Activated CD8-positive, alpha-beta memory T cell treated with anti-CD3 and anti-CD28 coated beads for 48 hours (primary cell): Measurements from ENCODE around the gene RUNX1.

Experiments
- DNase-seq, 3 experiments: peaks; one replicate each; pipeline ENCODE4 v3.0.0-alpha.2; 2020; ENCODE audit warnings: low read depth in 2 of 3, low spot score in 2 of 3

RUNX1 gene

DNA sequence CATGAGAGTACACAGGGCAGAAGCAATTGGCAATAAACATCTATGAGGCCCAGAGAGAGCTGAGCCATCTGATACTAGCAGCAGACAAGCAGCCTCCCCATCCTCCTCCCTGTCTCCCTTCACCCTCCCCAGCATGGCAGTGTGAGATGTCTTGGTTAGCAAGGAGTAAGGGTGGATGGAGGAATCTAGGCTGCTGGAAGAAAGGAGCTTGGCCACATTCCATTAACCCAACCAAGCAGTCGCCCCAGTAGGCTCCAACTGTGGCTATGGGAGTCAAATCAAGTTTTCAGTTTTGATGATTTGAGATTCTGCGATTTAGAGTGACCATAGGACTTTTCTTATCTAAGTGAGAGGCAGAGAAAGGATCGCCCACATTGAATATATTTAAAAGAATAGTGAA lies 12.9 kb upstream of the RUNX1 start:
- DNase-seq = no peak

DNA sequence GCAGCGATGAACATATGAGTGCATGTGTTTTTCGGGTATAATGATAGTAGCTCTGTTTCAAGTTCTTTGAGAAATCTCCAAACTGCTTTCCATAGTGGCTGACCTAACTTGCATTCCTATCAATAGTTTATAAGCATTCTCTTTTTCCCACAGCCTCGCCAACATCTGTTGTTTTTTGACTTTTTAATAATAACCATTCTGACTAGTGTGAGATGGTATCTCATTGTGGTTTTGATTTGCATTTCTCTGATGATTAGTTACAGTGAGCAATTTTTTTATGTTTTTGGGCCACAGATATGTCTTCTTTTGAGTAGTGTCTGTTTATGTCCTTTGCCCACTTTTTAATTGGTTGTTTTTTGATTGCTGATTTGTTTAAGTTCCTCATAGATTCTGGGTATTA lies 10.6 kb upstream of the RUNX1 start:
- DNase-seq = no peak

DNA sequence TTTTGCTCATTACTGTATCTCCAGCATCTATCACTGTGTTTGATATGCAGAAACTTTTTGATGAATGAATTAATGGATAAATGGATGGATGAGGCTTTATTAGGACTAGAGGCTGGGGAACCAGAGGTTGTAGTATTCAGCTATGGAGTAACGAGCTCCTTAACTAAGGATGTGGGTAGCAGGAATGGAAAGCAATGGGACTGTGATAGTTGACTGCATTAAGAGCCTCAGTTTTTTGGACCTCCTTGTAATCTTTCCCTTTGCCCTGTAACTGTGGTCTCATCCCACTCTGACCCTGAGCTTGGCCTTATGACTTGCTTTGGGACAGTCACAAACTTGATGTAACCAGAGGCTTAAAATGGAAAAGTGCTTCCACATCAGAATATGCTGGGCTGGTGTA lies 9.0 kb upstream of the RUNX1 start:
- no peak for DNase-seq

DNA sequence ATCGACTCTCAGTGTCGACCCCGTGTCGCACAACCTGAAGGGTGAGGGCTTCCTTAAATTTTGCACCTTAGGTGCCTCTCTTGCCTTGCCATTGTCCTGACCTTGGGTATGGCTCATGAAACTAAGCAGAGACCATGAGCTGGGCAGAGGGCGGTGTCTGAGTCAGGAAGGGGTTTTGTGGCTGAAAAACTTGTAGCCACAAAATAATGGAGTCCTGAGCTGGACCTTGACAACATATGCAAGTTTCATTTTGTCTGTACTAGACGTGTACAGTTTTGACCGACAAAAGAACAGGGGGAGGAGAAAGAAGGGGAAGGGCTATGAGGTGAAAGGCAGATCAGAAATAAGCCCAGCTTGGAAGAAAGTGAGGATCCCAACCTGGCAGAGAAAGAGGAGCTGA lies 8.3 kb upstream of the RUNX1 start:
- DNase-seq = no peak

DNA sequence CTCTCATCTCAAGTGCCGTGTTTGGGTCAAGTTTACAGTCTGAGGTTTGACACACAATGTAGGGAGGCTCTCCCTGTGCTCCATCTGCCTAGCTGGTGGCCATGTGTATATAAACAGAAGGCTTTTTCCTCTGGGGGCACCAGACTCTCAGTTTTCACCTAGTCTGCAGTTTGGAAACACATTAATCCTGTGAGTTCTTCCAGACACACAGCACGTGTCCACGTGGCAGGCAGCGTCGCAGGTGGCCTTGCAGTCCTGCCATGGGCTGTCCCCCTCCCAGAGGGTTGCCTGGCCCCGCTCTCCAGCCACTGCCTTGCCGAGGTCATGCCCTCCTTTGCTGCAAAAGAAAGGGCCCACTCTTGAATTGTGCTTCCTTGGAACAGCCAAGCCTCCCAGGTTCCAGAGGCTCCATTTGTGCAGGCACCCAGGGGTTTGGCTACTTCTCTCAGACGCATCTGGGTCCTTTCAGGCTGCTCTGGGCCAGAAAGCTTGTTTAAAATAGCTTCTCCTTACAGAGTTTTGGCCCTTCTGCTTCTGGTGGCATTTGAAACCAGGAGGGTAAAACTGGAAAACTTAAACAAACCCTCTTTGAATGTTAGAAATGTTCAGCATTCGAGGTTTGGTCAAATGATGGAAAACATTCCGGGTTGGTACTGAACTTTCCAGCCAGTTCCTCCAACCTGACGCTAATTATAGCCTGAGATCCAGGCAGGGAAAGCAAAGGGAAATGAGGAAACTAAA lies 4.4 kb upstream of the RUNX1 start:
- DNase-seq = no peak

DNA sequence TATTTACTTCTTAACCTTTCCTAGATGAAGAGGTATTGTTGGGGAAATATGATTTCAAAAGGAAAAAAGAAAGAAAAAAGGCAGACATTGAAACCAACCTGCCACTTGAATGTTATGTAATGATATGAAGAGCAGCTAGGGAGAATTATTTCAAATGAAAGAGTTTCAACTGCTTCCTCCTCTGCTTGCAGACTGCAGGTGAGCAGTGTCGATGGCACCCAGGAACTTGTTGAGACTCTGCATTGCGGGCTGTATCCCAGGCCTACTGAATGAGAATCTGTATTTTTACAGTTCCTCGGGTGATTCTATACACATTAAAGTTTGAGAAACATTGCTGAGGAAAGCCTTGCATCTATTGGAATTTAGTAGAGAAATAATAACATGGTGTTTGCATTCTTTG lies 3.7 kb upstream of the RUNX1 start:
- no peak for DNase-seq

DNA sequence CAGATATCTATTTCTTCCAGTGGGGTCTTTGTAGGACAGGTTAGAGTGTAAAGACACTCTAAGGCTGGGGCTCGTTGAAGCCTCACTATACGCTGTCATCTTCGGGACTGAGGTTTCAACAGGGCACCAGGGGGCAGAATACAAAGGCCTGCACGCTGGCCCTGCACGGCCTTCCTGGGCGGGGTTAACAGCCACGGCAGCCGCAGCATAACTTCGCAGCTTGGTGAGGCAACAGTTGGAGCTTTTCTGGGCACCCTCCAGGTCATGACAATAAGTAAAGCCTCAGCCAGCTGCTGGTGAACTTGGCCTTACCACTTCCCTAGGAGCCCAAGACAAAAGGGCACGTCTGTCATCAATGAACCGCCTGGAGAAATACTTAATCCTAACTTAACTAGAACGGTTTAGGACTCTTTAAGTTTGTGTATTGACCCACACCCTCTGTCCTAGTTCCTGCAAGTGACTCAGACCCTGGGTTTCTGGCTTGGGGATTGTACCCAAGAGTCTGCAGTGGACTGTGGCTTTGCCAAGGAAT lies 2.3 kb upstream of the RUNX1 start:
- no peak for DNase-seq

DNA sequence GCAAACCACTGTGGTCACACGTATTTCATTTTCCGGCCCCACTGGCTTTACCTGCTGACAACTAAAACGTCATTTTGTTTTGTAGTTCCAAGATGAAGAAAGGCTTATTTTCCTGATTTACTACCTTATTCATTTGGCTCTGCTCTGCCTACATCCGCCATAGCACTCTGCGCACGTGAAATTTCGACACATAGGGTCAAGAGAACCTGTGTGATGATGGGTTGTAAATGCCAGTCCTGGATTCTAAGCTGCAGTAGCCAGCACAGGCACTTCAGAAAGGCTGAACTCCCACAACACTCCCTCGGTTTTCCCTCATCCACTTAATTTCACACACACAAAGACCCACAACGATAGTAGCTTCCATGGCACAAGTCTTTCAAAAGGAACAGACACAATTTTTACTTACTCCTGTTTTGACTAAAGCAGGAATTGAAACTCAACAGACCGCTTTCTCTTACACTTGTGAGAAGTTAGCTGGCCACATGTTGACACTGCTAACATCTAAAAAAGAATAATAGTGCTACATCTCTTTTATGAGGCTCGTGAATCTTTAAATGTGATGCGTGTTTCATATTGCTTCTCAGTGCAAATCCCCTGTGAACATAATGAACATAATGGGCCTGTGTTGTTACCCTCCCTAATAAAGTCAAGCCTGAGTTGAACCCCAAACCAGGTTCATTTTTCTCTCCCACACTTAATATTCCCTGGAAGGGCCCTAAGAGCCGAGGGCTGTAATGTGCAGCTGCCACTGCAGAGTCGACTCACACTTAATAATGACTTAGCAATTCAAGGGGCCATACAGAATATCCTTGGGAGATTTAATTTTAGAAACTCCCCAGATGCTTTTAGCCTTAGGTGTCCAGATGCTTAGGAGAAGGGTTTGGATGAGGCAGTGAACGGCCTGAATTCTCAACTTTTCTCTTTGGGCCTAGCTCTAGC lies 1.5 kb upstream of the RUNX1 start:
- DNase-seq = no peak

DNA sequence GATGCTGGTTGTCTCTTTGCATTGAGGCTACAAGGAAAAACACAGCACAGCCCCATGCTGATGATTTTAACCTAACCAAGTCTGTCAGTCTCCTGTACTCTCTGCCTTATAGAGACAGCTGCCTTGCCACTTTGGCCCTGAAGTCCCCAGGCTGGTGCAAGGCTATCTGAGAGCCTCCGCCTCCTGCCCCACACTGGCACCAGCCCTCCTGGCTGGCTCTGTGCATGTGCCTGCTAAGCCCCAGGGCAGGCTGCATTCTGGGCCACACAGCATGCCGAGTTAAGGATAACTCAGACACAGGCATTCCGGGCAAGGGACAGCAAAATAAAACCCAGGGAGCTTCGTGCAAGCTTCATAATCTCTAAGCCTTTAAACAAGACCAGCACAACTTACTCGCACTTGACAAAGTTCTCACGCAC lies 910 bp downstream of the RUNX1 start:
- DNase-seq = no peak

DNA sequence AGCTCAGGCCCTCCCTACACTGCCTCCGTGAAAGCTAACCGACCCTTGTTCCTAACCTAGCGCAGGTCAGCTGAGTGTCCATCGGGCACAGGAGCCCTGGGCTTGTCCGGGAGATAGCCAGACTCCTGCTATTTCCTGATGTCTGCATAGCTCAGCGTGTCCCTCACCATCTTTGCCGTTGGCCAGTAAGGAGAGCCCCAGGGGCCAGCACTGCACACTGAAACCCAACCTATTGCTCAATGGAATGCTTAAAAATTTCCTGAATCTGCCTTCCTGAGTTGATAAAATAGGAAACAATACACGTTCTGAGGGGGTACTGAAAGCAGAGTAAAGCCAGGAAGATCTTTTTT lies 2.2 kb downstream of the RUNX1 start:
- no peak for DNase-seq

DNA sequence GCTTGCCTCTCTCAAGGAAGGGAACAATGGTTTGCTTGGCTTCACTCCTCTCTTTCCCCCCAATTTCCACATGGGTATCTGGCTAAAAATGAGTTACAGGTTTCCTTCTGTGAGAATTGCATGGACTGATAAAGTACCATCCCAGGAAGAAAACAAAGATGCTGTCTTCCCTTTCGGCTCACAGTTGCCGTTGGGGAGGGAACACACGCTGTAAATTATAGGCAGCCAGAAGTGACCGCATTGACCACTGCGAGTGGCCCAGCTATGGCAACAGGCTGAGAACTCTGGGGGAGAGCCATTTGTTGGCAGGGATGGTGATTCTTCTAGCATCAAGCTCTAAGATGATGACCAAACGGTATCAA lies 2.9 kb downstream of the RUNX1 start:
- DNase-seq = no peak

DNA sequence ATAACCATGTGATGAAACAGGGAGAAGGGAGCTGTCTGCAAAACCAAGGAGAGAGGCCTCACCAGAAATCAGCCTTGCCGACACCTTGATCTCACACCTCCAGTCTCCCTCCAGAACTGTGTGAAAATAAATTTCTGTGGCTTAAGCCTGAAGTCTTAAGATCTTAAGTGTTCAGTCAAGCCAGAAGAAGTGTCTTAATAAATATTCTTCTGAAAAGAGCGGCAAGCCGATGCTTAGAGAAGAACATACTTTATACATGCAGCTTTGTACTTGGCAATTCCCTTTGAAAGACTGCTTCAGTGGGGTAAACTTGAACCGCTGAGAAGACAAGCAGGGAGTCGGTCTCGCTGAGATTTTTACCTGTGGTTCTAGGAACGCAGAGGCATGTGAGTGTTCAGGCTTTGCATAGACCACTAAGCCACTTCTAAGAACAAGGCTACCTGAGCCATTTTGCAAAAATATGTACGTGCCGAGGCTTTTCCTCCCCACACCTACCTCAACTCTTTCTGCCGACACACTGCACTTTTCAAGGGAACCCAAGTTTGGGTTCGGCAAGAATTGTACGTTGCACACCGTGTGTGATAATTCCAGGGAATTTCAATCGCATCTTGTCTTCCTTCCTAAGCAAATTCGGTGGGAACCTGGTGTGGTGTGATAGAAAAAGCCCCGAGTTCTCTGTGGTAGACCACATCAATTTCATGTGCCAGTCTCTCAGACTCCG lies 3.4 kb downstream of the RUNX1 start:
- no peak for DNase-seq

DNA sequence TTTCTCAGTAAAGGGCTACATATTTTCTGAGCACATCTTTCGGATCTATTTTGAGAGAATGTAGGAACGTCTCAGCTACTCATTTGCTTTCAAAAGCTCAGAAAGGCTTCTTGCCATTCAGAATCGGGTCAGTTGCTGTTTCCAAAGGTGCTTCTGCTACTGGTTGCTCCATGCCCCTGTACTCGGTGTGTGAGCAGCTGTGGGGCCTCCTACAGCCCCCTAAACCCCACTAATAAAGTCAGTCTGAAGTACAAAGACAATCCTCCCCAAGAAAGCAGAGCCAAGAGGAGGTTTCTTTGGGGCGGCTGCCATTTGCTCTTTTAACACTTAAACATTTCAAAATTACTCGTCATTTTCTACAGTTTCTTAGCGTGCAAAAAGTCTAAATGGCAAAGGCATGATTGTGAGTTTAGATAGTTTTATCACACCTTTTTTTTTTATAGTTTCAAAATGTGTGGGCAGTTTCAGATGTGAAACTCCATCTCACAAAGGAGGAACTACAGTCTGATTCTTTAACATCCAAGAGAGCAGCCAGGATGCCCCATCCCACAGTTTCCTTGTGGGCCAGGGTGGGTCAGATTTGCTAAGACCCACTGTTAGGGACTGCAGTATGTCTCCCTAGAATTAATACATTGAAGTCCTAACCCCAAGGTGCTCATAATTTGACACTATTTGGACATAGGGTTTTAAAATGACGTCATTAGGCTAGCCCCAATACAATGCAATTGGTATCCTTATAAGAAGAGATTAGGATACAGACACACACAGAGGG lies 4.1 kb downstream of the RUNX1 start:
- DNase-seq = no peak

DNA sequence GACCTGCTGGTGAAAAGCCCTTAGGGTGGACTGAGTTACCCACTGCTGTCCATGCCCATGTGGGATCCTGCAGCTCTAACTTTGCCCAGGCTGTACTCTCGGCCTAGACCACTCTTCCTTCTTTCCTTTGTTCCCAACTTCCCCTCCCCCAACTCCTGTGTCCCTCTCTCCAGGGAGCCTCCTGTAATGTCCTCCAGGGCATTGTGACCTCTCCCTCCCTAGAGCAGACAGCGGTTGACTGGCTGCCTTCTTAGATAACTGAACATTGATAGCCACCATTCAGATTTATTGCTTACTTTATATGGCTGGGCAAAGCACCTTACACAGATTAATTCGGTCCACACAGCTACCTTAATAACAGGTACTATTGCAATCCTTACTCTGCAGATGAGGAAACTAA lies 5.0 kb downstream of the RUNX1 start:
- no peak for DNase-seq

DNA sequence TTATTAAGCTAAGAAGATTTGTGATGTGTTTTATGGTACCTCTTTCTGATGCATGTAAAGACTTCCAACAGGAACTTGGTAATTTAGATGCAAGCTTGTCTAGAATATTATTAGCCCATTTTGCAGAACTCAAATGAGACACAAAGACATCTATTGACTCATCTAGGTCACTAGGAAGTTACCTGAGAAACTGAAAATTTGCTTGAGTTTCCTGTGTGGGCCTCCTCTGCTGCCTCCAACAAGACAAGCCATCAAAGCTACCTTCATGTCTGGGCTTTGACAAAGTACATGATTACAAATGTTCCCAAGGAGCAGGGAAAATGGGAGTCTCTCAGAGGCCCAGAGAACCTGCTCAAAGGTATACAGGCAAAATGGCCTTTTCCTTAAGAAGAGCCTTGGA lies 5.6 kb downstream of the RUNX1 start:
- no peak for DNase-seq

DNA sequence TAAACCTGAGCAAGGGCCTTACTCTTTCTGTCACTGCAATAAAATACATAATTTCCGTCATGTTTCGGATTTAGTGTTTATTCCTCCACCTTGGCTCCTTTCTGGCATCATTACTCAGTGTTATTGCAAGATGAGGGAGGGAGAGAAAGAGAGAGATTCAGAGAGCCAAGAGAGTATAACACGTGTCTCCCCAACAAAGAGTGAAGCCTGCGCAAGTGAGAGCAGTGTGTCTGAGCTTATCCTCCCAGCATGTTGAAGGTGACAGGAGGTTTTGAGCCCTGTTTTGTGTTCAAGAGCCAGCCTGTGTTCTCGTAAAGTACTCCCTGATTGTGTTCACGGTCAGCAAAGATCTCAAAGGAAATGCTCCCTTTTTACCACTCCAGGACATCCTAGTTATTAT lies 6.3 kb downstream of the RUNX1 start:
- DNase-seq = no peak

DNA sequence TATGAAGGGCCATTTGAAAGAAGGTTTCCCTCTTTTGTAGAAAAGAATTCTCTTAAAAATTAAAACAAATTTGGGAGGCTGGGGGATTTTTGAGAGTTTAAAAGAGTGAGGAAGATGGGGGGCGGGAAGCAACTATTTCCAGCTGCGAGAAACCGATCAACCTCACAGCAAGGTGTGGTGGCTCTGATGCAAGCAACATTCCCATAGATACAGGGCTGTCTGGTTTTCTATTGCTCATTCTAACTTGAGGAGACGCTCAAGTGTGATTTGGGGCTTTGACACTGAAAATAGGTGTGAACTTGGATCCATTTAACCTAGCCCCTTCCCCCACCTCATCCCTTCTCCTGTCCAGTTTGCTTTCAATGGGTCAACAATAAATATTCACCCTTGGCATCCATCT lies 7.2 kb downstream of the RUNX1 start:
- DNase-seq = no peak

DNA sequence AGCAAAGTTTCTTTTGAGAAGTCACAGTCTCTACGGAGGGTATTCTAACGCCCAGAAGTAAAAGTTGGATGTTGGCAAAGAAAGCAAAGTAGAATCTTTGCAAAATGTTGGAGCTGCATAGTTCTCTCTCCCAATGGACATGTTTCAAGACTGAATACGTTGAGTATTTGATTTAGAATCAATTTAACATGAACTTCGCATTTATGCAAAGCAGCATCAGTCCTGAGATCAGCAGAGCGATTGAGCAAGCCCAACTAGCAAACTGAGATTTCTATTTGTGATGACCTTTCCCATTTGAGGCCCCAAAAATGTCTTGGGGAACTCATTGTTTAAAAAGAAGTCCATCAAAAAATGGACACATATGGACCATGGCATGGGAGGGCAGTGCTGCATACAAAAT lies 8.0 kb downstream of the RUNX1 start:
- DNase-seq = no peak

DNA sequence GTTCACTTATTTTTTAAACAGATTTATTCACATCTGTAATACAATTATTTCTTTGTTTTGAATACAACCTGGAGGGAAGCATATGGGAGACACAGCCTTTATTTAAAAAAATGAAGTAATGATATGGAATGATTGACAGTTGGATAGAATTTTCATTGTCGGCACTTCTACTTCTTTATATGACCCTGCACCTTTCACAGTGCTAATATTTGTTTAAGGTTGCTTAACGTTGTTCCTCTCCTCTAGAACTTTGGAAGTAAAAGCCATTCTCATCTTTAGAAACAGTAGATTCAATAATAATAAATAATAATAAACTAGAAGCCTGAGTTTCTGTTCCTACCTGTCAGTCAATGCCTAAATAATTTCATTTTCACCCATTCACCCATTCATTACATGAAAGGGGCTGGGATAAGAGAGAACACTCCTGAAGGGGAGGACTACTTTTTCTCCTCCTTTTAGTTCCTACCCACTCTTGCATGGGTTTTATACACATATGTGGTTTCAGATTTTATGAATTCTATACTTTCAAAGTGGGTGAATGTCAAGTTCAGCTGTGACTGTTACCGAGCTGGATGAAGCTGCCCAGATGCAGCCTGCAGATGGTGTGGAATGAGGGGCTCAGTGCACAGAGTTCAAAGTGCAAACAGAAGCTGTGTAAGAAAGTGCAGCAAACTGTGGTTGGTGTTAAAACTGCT lies 9.4 kb downstream of the RUNX1 start:
- no peak for DNase-seq

DNA sequence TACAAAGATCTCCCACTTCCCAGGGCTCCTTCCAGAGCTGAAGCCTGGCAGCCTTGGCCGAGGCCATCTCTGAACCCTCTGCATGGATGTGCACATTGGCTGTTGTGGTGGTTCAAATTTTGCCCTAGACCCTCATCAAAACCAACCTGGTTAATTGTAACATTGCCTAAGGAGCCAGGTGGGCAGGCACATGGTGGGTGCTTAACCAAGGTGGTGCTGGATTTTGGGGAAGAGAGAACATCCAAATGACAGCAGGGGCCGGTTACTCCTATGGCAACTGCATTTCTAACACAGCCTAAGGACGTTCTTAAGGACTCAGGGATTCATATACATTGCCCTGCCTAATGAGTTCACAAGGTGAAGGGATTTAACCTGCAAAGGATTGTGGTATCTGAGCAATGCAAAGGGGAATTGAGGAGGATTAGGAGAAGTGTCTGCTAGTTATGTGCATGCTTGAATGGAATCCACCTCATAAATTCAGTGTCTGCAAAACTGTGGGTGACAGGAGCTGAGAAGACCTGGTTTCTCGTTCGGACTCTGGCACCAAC lies 10.3 kb downstream of the RUNX1 start:
- DNase-seq = no peak
